GM19468 (cell line): ENCODE measurements around the gene NGF.
"Not testable (repeated sequence)": the region's sequence is repeated elsewhere in the genome, so short reads cannot be mapped to it uniquely, and the experiment has no call there.

ENCODE experiments used
- ATAC-seq: cut with Tn5 transposase; IDR thresholded peaks from one replicate; pipeline ENCODE4 v1.9.1; 2021; ENCODE audit warnings: mild to moderate bottlenecking, moderate library complexity, moderate number of reproducible peaks; ENCODE audit not compliant: unreplicated experiment; ENCODE audit errors: extremely low read depth

NGF gene

DNA sequence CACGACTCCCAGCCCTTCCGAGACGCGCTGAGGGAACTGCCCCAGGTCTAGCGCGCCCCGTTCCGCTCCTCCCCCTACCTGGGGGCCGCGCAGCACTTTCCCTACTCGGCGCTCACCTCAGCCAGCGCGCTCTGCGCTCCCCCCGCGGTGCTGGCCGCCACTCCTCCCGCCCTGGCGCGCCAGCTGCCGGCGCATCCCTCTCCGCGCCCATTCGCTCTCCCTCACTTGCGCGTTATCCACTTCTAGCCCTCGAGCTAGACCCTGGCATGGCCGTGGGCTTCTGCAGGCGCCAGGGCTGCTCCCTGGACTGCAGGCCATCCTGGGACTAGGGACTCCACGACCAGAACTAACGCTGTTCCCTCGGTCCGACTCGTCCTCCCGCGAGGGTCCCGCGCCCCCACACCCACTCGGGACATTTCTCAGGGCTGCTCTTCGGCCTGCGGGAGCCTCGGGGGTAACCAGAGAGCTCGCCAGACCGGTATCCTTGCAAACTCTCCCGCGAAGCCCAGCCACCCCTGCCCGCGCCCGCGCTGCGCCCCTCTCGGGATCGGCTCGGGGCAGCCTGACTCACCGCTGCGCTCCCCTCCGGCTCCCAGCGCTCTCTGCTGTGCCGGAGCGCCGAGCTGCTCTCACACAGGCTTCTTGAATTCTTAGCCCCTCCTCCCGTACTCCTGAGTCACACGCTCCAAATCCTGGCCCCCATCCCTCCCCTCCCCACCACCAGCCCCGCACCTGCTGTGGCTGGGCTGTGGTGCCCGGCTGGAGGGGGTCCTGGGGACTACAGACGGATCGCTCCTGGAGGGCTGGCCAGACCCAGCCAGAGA is at the start of gene NGF:
TSS of gene NGF (minus strand) at position 617 of the 824 bp plus-strand sequence. CDS start 51,454 bp downstream, outside the sequence.
- ATAC-seq, result no peak

GRCh38 chr1:115383455-115383854 is 45.4 kb upstream of the NGF start:
- ATAC-seq, result not testable (repeated sequence)

GRCh38 chr1:115379943-115380342 is 41.9 kb upstream of the NGF start:
- ATAC-seq, result no peak

DNA sequence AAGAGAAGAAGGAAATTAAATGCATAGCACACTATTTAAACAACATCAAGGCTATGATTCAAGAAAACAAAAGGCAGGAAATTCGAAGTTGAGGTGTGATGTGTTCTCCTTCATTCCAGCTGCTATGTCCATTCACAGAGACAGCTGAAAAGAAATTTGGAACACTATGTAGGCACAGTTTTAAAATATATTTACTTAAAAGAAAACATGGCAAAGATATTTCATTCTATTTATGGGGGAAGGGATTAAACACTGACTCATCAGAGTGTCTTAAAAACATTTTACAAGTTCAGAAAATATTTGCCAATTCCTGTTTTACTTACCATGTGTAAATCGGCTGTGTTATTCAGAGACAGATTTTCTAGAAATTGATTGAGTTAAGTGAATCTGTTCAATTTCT is 39.4 kb upstream of the NGF start:
- no peak for ATAC-seq

GRCh38 chr1:115374598-115374997 is 36.5 kb upstream of the NGF start:
- no peak for ATAC-seq

DNA sequence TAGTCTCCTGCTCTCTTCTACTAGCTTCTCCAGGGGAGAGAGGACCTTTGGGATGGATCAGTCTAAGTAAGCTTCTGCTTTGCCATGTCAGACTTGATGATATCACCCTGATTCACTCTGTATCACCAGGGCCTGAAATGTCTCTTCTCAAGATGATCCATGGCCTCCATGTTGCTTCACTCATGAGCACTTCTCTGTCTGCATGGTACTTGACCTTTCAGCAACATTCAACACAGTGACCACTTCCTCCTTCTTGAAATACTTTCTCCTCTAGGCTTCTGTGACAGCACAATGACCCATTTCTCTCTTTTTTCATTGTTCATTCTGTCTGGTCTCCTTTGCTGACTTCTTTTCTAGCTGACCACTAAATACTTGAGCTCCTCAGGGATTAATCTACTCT is 35.3 kb upstream of the NGF start:
- no peak for ATAC-seq

DNA sequence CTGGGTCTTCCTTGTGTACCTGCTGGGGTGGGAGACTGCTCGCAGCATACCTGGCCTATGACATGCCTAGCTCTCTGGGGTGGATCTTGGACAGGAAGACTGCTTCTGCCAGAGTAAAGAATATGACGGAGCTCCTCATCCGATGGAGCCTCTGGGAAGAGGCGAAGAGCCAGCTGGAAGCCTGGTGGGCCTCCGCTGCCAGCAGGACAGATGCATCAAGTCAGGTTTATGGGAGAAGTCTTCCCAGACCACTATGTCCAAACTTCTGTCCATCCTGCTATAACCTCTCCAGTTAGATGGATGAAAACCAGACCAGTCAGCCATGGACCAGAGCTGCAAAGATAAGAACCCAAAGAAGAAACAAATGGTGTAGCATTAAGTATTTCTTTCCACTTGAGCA is 27.7 kb upstream of the NGF start:
- ATAC-seq, result no peak

GRCh38 chr1:115364780-115365155 is 26.7 kb upstream of the NGF start:
- ATAC-seq, result no peak

GRCh38 chr1:115364046-115364779 is 26.2 kb upstream of the NGF start:
- ATAC-seq, result no peak

DNA sequence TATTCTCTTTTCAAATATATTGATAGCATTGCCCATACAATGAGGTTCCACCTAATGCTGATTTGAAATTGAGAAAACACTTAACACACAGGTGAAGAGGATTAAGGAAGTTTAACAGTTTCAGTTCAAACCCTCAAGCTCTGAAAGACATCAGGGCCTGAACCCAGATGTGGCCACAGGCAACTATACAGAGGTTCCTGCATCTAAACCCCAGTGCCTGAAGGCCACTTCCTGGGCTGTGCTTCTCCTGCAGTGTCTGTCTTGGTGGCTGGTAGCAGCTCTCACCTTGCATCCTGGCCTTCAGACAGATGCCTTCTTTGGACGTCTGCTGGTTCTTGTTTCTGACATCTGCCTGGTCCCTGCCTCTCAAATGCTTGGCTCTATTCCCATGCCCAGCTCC is 25.1 kb upstream of the NGF start:
- ATAC-seq, result no peak

GRCh38 chr1:115360505-115361129 is 22.6 kb upstream of the NGF start:
- not testable (repeated sequence) for ATAC-seq

- ATAC-seq, result not testable (repeated sequence)
Measured at GRCh38 chr1:115359787-115360452, 21.9 kb upstream of the NGF start.

GRCh38 chr1:115356356-115356755 is 18.3 kb upstream of the NGF start:
- no peak for ATAC-seq

GRCh38 chr1:115355069-115355468 is 17.0 kb upstream of the NGF start:
- ATAC-seq, result no peak

DNA sequence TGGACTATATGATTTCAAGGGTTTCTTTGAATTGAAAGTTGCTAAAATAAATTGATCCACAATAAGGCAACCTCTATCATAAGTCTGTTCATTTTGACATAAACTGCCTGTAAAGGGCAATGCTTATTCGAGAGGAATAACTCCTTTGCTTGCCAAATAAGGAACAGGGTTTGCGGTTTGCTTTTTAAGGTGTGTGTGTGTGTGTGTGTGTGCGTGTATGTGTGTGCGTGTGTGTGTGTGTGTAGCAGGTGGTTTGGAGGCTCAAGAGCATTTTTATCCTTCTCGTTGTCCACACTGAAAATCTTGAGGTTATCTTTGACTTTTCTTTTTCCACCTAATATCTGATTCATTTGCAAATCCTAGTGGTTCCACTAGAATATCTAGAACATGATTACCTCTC is 13.1 kb upstream of the NGF start:
- no peak for ATAC-seq

DNA sequence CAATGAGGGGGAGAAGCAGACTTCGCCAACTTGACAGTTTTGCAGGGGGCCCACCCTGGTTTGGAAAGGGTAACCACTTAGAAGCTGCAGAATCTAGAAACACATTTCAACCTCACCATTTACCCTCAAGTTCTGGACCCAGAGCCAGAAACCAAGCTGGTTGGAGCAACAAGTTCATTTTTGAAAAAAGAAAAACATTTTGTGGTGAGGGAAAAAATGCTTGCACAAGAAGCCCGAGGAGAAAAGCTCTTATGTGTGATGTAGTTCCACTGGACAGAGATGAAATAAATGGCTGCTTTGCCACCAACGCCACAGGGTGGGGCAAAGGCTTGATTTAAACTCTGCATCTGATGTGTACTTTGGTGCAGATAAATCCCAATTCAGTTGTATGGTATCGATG is 10.6 kb upstream of the NGF start:
- no peak for ATAC-seq

DNA sequence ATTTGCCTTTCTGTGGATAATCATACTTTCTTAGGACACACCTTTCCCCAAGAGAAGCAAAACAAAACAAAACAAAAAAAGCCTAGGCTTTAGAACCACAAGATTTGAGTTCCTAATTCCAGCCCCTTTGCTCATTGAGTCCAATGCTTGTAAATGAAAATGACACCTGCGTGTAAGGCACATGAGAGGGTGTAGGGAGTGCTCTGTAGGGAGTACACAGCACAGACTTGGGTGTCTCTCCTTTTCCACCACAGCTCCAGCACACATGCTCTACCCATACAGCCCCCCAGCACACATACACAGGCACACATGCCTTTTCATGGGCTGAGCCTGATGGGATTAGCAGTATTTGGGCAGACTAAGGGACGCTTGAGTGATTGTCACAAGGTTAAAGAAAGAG is 9.2 kb upstream of the NGF start:
- ATAC-seq, result no peak

GRCh38 chr1:115343200-115343737 is 5.2 kb upstream of the NGF start:
- ATAC-seq, result no peak

GRCh38 chr1:115341948-115342347 is 3.9 kb upstream of the NGF start:
- no peak for ATAC-seq

- no peak for ATAC-seq
Measured at GRCh38 chr1:115340879-115341278, 2.8 kb upstream of the NGF start.
